Heart left ventricle (tissue), 16 donors: ENCODE data around the gene NAT14. TPM values are rescaled to one million over a fixed set of nuclear protein-coding genes. Genes with fewer than 3 reads are reported as not detected.

Experiments
- ATAC-seq, 4 donors: fragments of 200-7000 bp; cut with Tn5 transposase; one replicate each; pipeline ENCODE4 v1.9.1; 2020 to 2022; ENCODE audit warnings: moderate library complexity in 4 of 4, mild to moderate bottlenecking in 3 of 4, moderate number of reproducible peaks in 1 of 4
- DNase-seq, 5 donors: peaks; one replicate each; pipeline ENCODE4 v3.0.0-alpha.2; 2020
- H3K27ac ChIP-seq, 12 donors: fragments of 200-600 bp; sonication (generic) in 4 of 12; one replicate each; pipeline versions ENCODE4 v1.5.0 to v1.8.0; 2016 to 2022; ENCODE audit warnings: mild to moderate bottlenecking in 2 of 12
- H3K27me3 ChIP-seq, 9 donors: fragments of 200-600 bp; sonication (generic) in 2 of 9; one replicate each; pipeline versions ENCODE4 v1.5.1 to v1.8.0; 2016 to 2022; ENCODE audit warnings: mild to moderate bottlenecking in 3 of 9
- H3K36me3 ChIP-seq, 9 donors: fragments of 200-600 bp; sonication (generic) in 2 of 9; one replicate each; pipeline versions ENCODE4 v1.5.0 to v1.8.0; 2018 to 2022; ENCODE audit warnings: mild to moderate bottlenecking in 2 of 9
- H3K4me1 ChIP-seq, 12 donors: fragments of 200-600 bp; sonication (generic) in 4 of 12; one replicate each; pipeline versions ENCODE4 v1.5.0 to v1.8.0; 2016 to 2022; ENCODE audit warnings: mild to moderate bottlenecking in 3 of 12
- H3K4me3 ChIP-seq, 12 donors: fragments of 200-600 bp; sonication (generic) in 4 of 12; one replicate each; pipeline versions ENCODE4 v1.5.0 to v1.8.0; 2017 to 2022; ENCODE audit warnings: mild to moderate bottlenecking in 9 of 12, moderate library complexity in 4 of 12
- H3K9me3 ChIP-seq, 12 donors: fragments of 200-600 bp; sonication (generic) in 4 of 12; one replicate each; pipeline versions ENCODE4 v1.5.0 to v1.8.0; 2016 to 2022; ENCODE audit warnings: mild to moderate bottlenecking in 1 of 12
- POLR2A ChIP-seq, 2 donors: fragments of 450-650 bp; IDR thresholded peaks; one replicate each; pipeline ENCODE4 v1.6.1; 2017; ENCODE audit warnings: antibody characterized with exemption in 2 of 2, mild to moderate bottlenecking in 2 of 2, moderate library complexity in 2 of 2
- WGBS, 4 donors: extraction: QIAGEN DNeasy Blood & Tissue Kit in 2 of 4; methylation state at CpG; one replicate each; pipeline versions ENCODE4 v1.1.5 to v1.1.7; 2013 to 2018; 5-methylcytosine and 5-hydroxymethylcytosine counted together
- intact Hi-C, 10 donors: fragments of 100-400 bp; cut with DNase I; formaldehyde crosslinking; loops; one replicate each; pipeline versions ENCODE4 v1.11.1 to v1.14.2; 2022
- polyA plus RNA-seq, 2 donors: library from polyadenylated mRNA; stranded (reverse); fragments of 200-250 nt; gene quantifications; one replicate each; pipeline ENCODE4 v1.2.3, GENCODE V29; 2013
- total RNA-seq, 9 donors: library from RNA; depleted of rRNA in 2 of 9; stranded (reverse); fragments of >200 nt in 2 of 9; fragmentation: NEBNext Ultra II Directional in 3 of 9; extraction: Animal tissue kit (Norgen Biotek cat#: 25700) in 3 of 9; gene quantifications; one replicate each; pipeline versions ENCODE4 v1.1.0 to v1.2.4, GENCODE V29; 2016 to 2023
- TF ChIP-seq, protein P1 (sequence below), 12 donors: fragments of 200-600 bp; sonication (generic) in 4 of 12; IDR thresholded peaks; one replicate each; pipeline versions ENCODE4 v1.5.0 to v1.8.0; 2018 to 2022; ENCODE audit warnings: antibody characterized with exemption in 12 of 12, mild to moderate bottlenecking in 5 of 12
- donor health status: ischemic (EF 13 %, LVEDD 7.1; RV severe dilation, severe dysfunction).
- donor health status: healthy with polysubstance abuse.
- donor health status: DM: no; HTN: yes; CAD: no.
- donor health status: DM: no; HTN: no; CAD: no.
- donor health status: ischemic (EF 25% LVEDD 6.9; RV normal size, moderate dysfunction).
- donor health status: ischemic (EF 25% LVEDD 5.7; RV mildly dilated, moderate dysfunction).
- donor health status: healthy.
- donor health status: DM: yes; HTN: yes; CAD: no.
- donor health status: ischemic (EF 35%, LVEDD 5.7; RV mildly dilated, moderate dysfunction).
- donor health status: nonischemic (EF 11% LVEDD 7.7; RV severe dilation, severe dysfunction).
- donor health status: DM: yes; HTN: yes; CAD: no.
- donor health status: PGD.
- donor health status: ischemic (EF 29% LVEDD 5.4; RV normal size, mild dysfunction).
- donor health status: nonischemic (EF 23%, LVEDD 6.1; RV moderate dilation, normal function).

NAT14 gene
- total and polyA plus RNA-seq, 11 donors = 2.9 to 10.4 (median 7.3) TPM

DNA sequence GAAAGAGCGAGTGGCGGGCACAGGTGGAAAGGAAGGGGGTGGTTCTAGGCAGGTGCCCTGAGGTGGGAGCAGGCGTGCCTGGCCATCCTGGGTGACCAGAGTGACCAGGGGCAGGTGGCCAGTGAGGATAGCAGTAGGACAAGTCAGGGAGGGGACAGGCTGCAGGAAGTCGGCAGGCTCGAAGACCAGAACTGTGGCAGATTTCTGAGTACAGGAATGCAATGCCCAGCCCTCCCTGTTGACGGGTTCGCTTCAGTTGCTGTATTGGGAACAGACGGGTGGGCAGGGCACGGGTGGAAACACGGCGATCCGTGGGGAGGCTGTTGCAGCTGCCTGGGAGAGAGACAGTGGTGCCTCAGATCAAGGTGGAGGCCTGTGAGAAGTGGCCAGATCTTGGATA, 6.6 kb upstream of the NAT14 start:
- DNase-seq = peak in 1 of 5 donors; percentile 25
- 83 to 86% (median 84%) methylated on average over 12 of the region's 12 CpGs for WGBS, 4 donors

DNA sequence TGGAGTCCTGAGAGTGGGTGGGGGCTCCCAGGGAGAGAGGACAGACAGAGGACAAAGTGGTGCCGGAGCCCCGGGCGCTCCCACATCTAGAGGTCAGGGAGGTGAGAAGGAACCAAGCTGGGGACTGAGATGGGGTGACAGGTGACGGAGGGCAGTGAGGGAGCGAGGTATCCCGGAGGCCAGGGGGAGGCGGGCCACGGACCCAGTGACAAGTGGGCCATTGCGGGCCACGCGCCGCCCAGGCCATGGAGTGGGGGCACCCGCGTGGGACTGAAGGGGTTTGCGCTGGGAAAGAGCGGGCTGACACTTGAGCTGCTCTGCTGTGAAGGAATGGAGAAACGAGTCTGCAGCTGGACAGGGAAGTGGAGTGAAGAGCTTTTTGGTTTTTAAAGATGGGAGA, 5.9 kb upstream of the NAT14 start:
- H3K4me3 ChIP-seq = no peak overlapping the region
- 77 to 84% (median 81%) methylated on average over 17 of the region's 17 CpGs for WGBS, 4 donors
- DNase-seq (peak in 1 of 5 donors; percentile 24), ATAC-seq (no peak)
- TF ChIP-seq POLR2A (IDR thresholded peaks at IDR 0.05) = no peak
- TF ChIP-seq, protein P1, sequence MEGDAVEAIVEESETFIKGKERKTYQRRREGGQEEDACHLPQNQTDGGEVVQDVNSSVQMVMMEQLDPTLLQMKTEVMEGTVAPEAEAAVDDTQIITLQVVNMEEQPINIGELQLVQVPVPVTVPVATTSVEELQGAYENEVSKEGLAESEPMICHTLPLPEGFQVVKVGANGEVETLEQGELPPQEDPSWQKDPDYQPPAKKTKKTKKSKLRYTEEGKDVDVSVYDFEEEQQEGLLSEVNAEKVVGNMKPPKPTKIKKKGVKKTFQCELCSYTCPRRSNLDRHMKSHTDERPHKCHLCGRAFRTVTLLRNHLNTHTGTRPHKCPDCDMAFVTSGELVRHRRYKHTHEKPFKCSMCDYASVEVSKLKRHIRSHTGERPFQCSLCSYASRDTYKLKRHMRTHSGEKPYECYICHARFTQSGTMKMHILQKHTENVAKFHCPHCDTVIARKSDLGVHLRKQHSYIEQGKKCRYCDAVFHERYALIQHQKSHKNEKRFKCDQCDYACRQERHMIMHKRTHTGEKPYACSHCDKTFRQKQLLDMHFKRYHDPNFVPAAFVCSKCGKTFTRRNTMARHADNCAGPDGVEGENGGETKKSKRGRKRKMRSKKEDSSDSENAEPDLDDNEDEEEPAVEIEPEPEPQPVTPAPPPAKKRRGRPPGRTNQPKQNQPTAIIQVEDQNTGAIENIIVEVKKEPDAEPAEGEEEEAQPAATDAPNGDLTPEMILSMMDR (IDR thresholded peaks at IDR 0.05) = no peak
- no peaks in the 10 kb centered on the region for H3K27me3 ChIP-seq
- H3K27ac ChIP-seq = peak overlapping the region in 1 of 12 donors; percentile 11
- peaks cover 0 to 23% (median 10%) of the 10 kb centered on the region in 9 donors for H3K36me3 ChIP-seq
- peaks cover 1 to 42% (median 23%) of the 10 kb centered on the region in 12 donors for H3K4me1 ChIP-seq
- H3K9me3 ChIP-seq = no peaks in the 10 kb centered on the region
- intact Hi-C loops = loop anchor here in 1 of 10 donors (5.0 kb wide), 1 partner anchor 153 kb away; no protein-coding TSS in a partner anchor

More for the DNA sequence above, 6.6 kb upstream of the NAT14 start:
- Histone ChIP-seq H3K4me1 (peaks cover 0 to 36% (median 19%) of the 10 kb centered on the region in 12 donors), H3K27ac (no peak overlapping the region), H3K4me3 (no peak overlapping the region), H3K36me3 (peaks cover 0 to 23% (median 10%) of the 10 kb centered on the region in 9 donors), H3K27me3 (no peaks in the 10 kb centered on the region), H3K9me3 (no peaks in the 10 kb centered on the region)
- intact Hi-C loops = loop anchor here in 1 of 10 donors (5.0 kb wide), 1 partner anchor 154 kb away; no protein-coding TSS in a partner anchor
- ATAC-seq = no peak
- no peak for TF ChIP-seq POLR2A (IDR thresholded peaks at IDR 0.05)
- TF ChIP-seq, protein P1 (IDR thresholded peaks at IDR 0.05) = no peak

DNA sequence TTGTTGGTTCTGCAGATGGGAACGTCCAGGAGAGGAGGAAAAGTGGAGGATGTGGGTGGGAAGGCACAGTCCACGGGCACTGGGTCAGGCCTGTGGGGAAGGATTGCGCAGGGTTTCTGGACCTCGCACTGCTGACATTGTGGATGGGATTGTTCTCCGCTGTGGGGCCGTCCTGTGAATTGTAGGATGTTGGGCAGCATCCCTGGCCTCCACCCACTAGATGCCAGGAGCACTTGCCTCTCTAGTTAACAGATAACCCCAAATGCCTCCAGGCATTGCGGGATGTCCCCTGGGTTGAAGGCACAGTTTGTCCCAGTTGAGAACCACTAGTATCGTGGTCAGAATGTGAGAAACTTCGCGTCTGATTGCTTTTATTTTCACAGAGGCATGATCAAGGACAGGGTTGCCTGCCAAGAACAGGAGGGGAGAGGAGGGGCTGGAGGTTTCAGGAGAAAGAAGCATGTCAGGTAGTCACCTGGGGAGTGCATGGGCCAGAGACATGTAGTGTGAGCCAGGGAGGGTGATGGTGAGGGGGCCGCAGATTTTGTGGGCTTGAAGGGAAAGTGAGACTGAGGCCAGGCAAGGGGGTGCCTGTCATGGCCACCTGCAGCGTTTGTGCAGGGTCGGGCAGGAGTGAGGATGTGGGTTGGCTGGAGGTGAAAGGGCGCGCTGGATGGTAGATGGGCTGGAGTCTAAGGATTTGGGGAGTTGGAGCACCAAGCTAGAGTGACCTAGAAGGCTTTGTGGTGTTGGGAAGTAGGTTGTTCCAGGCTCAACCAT, 5.3 kb upstream of the NAT14 start:
- no peak for TF ChIP-seq POLR2A (IDR thresholded peaks at IDR 0.05)
- TF ChIP-seq, protein P1 (IDR thresholded peaks at IDR 0.05) = no peak
- WGBS, 4 donors = 69 to 76% (median 72%) methylated on average over 14 to 15 of the region's 15 CpGs
- Histone ChIP-seq H3K4me3 (no peak overlapping the region), H3K9me3 (no peaks in the 10 kb centered on the region), H3K4me1 (peaks cover 7 to 48% (median 29%) of the 10 kb centered on the region in 12 donors), H3K27me3 (peaks cover 0 to under 1% (median 0%) of the 10 kb centered on the region in 9 donors), H3K36me3 (peaks cover 0 to 23% (median 10%) of the 10 kb centered on the region in 9 donors), H3K27ac (peak overlapping the region in 3 of 12 donors; percentile 11 to 21 (median 14))
- no peak for ATAC-seq
- DNase-seq = peak in 1 of 5 donors; percentile 10
- intact Hi-C loops = loop anchor here in 1 of 10 donors (5.0 kb wide), 1 partner anchor 153 kb away; no protein-coding TSS in a partner anchor

DNA sequence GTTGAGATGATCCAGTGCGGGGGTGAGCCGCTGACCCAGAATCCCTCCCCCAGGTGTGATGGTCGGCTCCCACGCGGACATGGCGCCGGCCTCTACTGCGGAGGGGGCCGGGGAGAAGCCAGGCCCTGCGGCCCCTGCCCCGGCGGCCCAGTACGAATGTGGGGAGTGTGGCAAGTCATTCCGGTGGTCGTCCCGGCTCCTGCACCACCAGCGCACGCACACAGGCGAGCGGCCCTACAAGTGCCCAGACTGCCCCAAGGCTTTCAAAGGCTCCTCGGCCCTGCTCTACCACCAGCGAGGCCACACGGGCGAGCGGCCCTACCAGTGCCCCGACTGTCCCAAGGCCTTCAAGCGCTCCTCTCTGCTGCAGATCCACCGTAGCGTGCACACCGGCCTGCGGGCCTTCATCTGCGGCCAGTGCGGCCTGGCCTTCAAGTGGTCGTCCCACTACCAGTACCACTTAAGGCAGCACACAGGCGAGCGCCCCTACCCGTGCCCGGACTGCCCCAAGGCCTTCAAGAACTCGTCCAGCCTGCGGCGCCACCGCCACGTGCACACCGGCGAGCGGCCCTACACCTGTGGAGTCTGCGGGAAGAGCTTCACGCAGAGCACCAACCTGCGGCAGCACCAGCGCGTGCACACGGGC, 3.7 kb upstream of the NAT14 start:
- H3K4me3 ChIP-seq = no peak overlapping the region
- no peak for ATAC-seq
- 94 to 96% (median 96%) methylated on average over 25 to 52 of the region's 52 CpGs for WGBS, 4 donors
- peak in 1 of 5 donors; percentile 25 for DNase-seq
- H3K4me1 ChIP-seq = peaks cover 7 to 57% (median 38%) of the 10 kb centered on the region in 12 donors
- H3K36me3 ChIP-seq = peaks cover 0 to 23% (median 10%) of the 10 kb centered on the region in 9 donors
- TF ChIP-seq, protein P1 (IDR thresholded peaks at IDR 0.05) = no peak
- TF ChIP-seq POLR2A (IDR thresholded peaks at IDR 0.05) = no peak
- no peaks in the 10 kb centered on the region for H3K9me3 ChIP-seq
- intact Hi-C loops = no loop called here
- H3K27me3 ChIP-seq = peaks cover 0 to 6% (median 0%) of the 10 kb centered on the region in 9 donors
- no peak overlapping the region for H3K27ac ChIP-seq
